GM12892 (cell line): ENCODE data around the gene OAS2.

Source experiments
- POLR2A ChIP-seq: IDR thresholded peaks from 2 replicates; pipeline ENCODE4 v1.6.1; 2011; ENCODE audit warnings: low read depth, low read length, control low read depth
- TAF1 ChIP-seq: IDR thresholded peaks from 2 replicates; pipeline ENCODE4 v1.6.1; 2011; ENCODE audit warnings: low read depth, mild to moderate bottlenecking, control low read depth, low read length, borderline replicate concordance

DNA sequence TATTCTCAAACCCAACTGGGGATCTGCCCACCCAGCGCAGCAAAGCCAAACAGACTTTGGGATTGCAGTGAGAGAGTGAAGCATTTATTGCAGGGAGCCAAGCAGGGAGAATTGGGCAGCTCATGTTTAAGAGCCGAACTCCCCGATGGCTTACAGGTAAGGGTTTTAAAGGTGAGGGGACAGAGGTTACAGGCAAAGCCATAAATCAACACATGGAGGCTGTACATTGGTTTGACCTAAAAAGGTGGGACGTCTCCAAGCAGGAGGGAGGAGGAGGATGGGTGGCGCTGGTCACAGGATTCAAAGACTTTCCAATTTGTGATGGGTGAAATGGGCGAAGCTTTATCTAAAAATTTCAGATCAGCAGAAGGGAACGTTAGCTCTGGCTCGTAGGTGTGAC, 18.2 kb downstream of the OAS2 start:
- TF ChIP-seq POLR2A (no peak), TAF1 (no peak)
